Pancreas (tissue), 10 donors: ENCODE results near the gene CREBBP. TPM values are rescaled to one million over a fixed set of nuclear protein-coding genes. Genes with fewer than 3 reads are reported as not detected.

Experiments used
- ATAC-seq, 4 donors: fragments of 200-7000 bp; cut with Tn5 transposase; one replicate each; pipeline versions ENCODE4 v1.8.0 to v1.9.1; 2020; ENCODE audit warnings: mild to moderate bottlenecking in 4 of 4, moderate library complexity in 4 of 4
- DNase-seq, 6 donors: peaks; one replicate each; pipeline ENCODE4 v3.0.0-alpha.2; 2020
- FAIRE-seq: peaks from 2 replicates; lab custom pipeline; 2012; peaks lifted over from hg19 to GRCh38; lab: Jason Lieb, UNC
- H3K27ac ChIP-seq, 4 donors: fragments of 200-600 bp; sonication (generic); 1 replicate in 3 of 4; 2 replicates in 1 of 4; pipeline versions ENCODE4 v1.5.0 to v1.8.0; 2020
- H3K27me3 ChIP-seq, 4 donors: fragments of 200-600 bp; one replicate each; pipeline ENCODE4 v1.8.0; 2021
- H3K36me3 ChIP-seq, 3 donors: fragments of 200-600 bp; sonication (generic) in 1 of 3; one replicate each; pipeline versions ENCODE4 v1.5.0 to v1.8.0; 2020 to 2021
- H3K4me1 ChIP-seq, 3 donors: fragments of 200-600 bp; one replicate each; pipeline ENCODE4 v1.8.0; 2021
- H3K4me3 ChIP-seq, 4 donors: fragments of 200-600 bp; sonication (generic) in 2 of 4; one replicate each; pipeline versions ENCODE4 v1.5.0 to v1.8.0; 2020 to 2021
- H3K9me3 ChIP-seq, 4 donors: fragments of 200-600 bp; one replicate each; pipeline ENCODE4 v1.8.0; 2021
- CTCF ChIP-seq, 4 donors: fragments of 200-600 bp; sonication (generic) in 3 of 4; IDR thresholded peaks; one replicate each; pipeline versions ENCODE4 v1.5.0 to v1.8.0; 2021; ENCODE audit warnings: antibody characterized with exemption in 4 of 4
- WGBS, 2 donors: extraction: QIAGEN DNeasy Blood & Tissue Kit; methylation state at CpG; one replicate each; pipeline ENCODE4 v1.1.7; 2013; 5-methylcytosine and 5-hydroxymethylcytosine counted together
- intact Hi-C, 3 donors: fragments of 100-400 bp; cut with DNase I; formaldehyde crosslinking; loops; one replicate each; pipeline versions ENCODE4 v1.11.1 to v1.14.2; 2022
- polyA plus RNA-seq, 2 donors: library from polyadenylated mRNA; stranded (reverse); fragments of 200-250 nt; gene quantifications; one replicate each; pipeline ENCODE4 v1.2.3, GENCODE V29; 2013
- total RNA-seq, 6 donors: library from RNA; stranded (reverse); fragmentation: NEBNext Ultra II Directional in 4 of 6; extraction: Animal tissue kit (Norgen Biotek cat#: 25700) in 4 of 6; gene quantifications; one replicate each; pipeline versions ENCODE4 v1.2.1 to v1.2.4, GENCODE V29; 2021 to 2023
- donor health status: healthy with polysubstance abuse.
- donor health status: DM: no; HTN: no; CAD: no; lungs with moderate emphysema.
- donor health status: DM: no; HTN: no; CAD: no.
- donor health status: control.
- donor health status: control.
- donor health status: Bipolar disorder and iron deficiency.
- donor health status: DM: yes; HTN: yes; CAD: no.
- donor health status: DM: no; HTN: no; CAD: no.
- donor health status: DM: no; HTN: no; CAD: no.
- donor health status: DM: yes; HTN: yes; CAD: no.

The CREBBP gene
- total and polyA plus RNA-seq, 8 donors, result 14.4 to 49.4 (median 30.2) TPM

GRCh38 chr16:3718628-3719027 is 161.9 kb downstream of the CREBBP start:
- no peak for TF ChIP-seq CTCF (IDR thresholded peaks at IDR 0.05)
- WGBS, 2 donors, result 86 to 89% methylated on average over 10 of the region's 10 CpGs
- peaks cover 0 to 15% (median 6%) of the 10 kb centered on the region in 3 donors for H3K4me1 ChIP-seq
- no peak for FAIRE-seq
- DNase-seq, result peak in 1 of 6 donors; percentile 18
- H3K36me3 ChIP-seq, result no peaks in the 10 kb centered on the region
- no peaks in the 10 kb centered on the region for H3K9me3 ChIP-seq
- intact Hi-C loops, result no loop called here
- no peak for ATAC-seq
- H3K27ac ChIP-seq, result no peak overlapping the region
- no peaks in the 10 kb centered on the region for H3K27me3 ChIP-seq
- no peak overlapping the region for H3K4me3 ChIP-seq

GRCh38 chr16:3718019-3718391 is 162.5 kb downstream of the CREBBP start:
- ATAC-seq (no peak), DNase-seq (no peak), FAIRE-seq (no peak)
- no peaks in the 10 kb centered on the region for H3K27me3 ChIP-seq
- 21 to 26% methylated on average over 5 of the region's 5 CpGs for WGBS, 2 donors
- H3K4me1 ChIP-seq, result peaks cover 0 to 20% (median 12%) of the 10 kb centered on the region in 3 donors
- H3K4me3 ChIP-seq, result peak overlapping the region; percentile 84 to 98 (median 88)
- TF ChIP-seq CTCF (IDR thresholded peaks at IDR 0.05), result no peak
- H3K36me3 ChIP-seq, result no peaks in the 10 kb centered on the region
- intact Hi-C loops, result no loop called here
- H3K27ac ChIP-seq, result peak overlapping the region; percentile 75 to 92 (median 86)
- H3K9me3 ChIP-seq, result no peaks in the 10 kb centered on the region

- TF ChIP-seq CTCF (IDR thresholded peaks at IDR 0.05), result no peak
- WGBS, 2 donors, result 1% methylated on average over 50 to 95 of the region's 95 CpGs
Measured at GRCh38 chr16:3717235-3718018, 163.1 kb downstream of the CREBBP start, which contains the start of gene TRAP1. Gene TRAP1, minus strand, starts transcription at chr16:3717524. Its CDS starts 16 bp downstream, at chr16:3717508.

GRCh38 chr16:3716831-3717234 is 163.7 kb downstream of the CREBBP start:
- Histone ChIP-seq H3K27me3 (no peaks in the 10 kb centered on the region), H3K9me3 (no peaks in the 10 kb centered on the region), H3K4me1 (peaks cover 0 to 27% (median 23%) of the 10 kb centered on the region in 3 donors), H3K36me3 (no peaks in the 10 kb centered on the region), H3K27ac (peak overlapping the region; percentile 75 to 92 (median 86)), H3K4me3 (peak overlapping the region; percentile 84 to 98 (median 88))
- intact Hi-C loops, result no loop called here
- FAIRE-seq (no peak), ATAC-seq (peak; percentile 19 to 53 (median 48)), DNase-seq (peak in 3 of 6 donors; percentile 32 to 66 (median 47))
- WGBS, 2 donors, result 0 to 1% methylated on average over 27 to 34 of the region's 34 CpGs
- no peak for TF ChIP-seq CTCF (IDR thresholded peaks at IDR 0.05)

More at GRCh38 chr16:3717235-3718018, 163.1 kb downstream of the CREBBP start, which contains the start of gene TRAP1:
- Histone ChIP-seq H3K9me3 (no peaks in the 10 kb centered on the region), H3K27ac (peak within 1 kb of the TSS; percentile 75 to 92 (median 86)), H3K27me3 (no peaks in the 10 kb centered on the region), H3K4me1 (peaks cover 0 to 22% (median 17%) of the 10 kb centered on the region in 3 donors), H3K4me3 (peak within 1 kb of the TSS; percentile 84 to 98 (median 88)), H3K36me3 (no peaks in the 10 kb centered on the region)
- intact Hi-C loops, result no loop called here
- ATAC-seq (peak; percentile 92 to 94 (median 94)), FAIRE-seq (no peak), DNase-seq (peak; percentile 83 to 98 (median 93))
